HG03469 (cell line): ENCODE data around the gene PAN2.
"Not testable (repeated sequence)": the region's sequence is repeated elsewhere in the genome, so short reads cannot be mapped to it uniquely, and the experiment has no call there.

ENCODE experiments used
- ATAC-seq: cut with Tn5 transposase; IDR thresholded peaks from one replicate; pipeline ENCODE4 v1.9.1; 2021; ENCODE audit warnings: mild to moderate bottlenecking, moderate library complexity, moderate number of reproducible peaks; ENCODE audit not compliant: unreplicated experiment

PAN2 gene

GRCh38 chr12:56272468-56272867 is 61.3 kb downstream of the PAN2 start:
- not testable (repeated sequence) for ATAC-seq

- no peak for ATAC-seq
Observed at GRCh38 chr12:56271031-56271430, 62.8 kb downstream of the PAN2 start.

GRCh38 chr12:56267443-56268071 is 66.2 kb downstream of the PAN2 start:
- ATAC-seq = no peak

GRCh38 chr12:56266693-56267442 is 66.9 kb downstream of the PAN2 start, which contains the start of gene COQ10A:
Gene COQ10A (plus strand): TSS chr12:56266942. CDS start chr12:56267119, 177 bp downstream.
- ATAC-seq = peak; percentile 66
